BE2C (cell line): ENCODE measurements around the gene KCNMA1.

Experiments used
- DNase-seq: peaks from one replicate; pipeline ENCODE4 v3.0.0-alpha.2; 2020
- H3K27me3 ChIP-seq: fragments of 250-450 bp; sonication (Bioruptor Pico); 2 replicates; pipeline ENCODE4 v1.5.1; 2020; ENCODE audit warnings: mild to moderate bottlenecking
- H3K36me3 ChIP-seq: fragments of 250-450 bp; sonication (Bioruptor Pico); 2 replicates; pipeline ENCODE4 v1.5.1; 2020; ENCODE audit warnings: mild to moderate bottlenecking
- H3K4me1 ChIP-seq: fragments of 250-450 bp; sonication (Bioruptor Pico); 2 replicates; pipeline ENCODE4 v1.5.1; 2020
- H3K4me3 ChIP-seq: 2 replicates; pipeline ENCODE4 v1.5.1; 2011; ENCODE audit warnings: low read depth, low read length
- H3K9me3 ChIP-seq: fragments of 250-450 bp; sonication (Bioruptor Pico); 2 replicates; pipeline ENCODE4 v1.5.1; 2020
- CTCF ChIP-seq: IDR thresholded peaks from 2 replicates; pipeline ENCODE4 v1.5.1; 2012; ENCODE audit warnings: mild to moderate bottlenecking, low read depth, low read length

Gene KCNMA1

GRCh38 chr10:77626266-77626935 lies 11.2 kb downstream of the KCNMA1 start:
- no peak for DNase-seq
- Histone ChIP-seq H3K9me3 (no peaks in the 10 kb centered on the region), H3K4me3 (no peak overlapping the region), H3K4me1 (no peaks in the 10 kb centered on the region), H3K27me3 (no peaks in the 10 kb centered on the region), H3K36me3 (no peaks in the 10 kb centered on the region)
- TF ChIP-seq CTCF: no peak

DNA sequence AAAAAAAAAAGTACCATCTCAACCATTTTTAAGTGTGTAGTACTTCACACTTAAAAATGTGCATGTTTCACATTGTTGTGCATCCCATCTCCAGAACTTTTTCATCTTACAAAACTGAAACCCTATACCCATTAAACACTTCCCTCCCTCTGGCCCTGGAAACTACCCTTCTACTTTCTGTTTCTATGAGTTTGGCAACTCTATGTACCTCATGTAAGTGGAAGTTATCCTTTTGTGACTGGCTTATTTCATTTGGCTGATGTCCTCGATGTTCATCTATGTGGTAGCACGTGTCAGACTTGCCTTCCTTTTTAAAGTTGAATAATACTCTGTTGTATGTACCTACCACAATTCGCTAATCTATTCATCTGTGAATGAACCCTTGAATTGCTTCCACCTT lies 12.2 kb downstream of the KCNMA1 start:
- no peak overlapping the region for H3K4me3 ChIP-seq
- H3K36me3 ChIP-seq: no peaks in the 10 kb centered on the region
- H3K4me1 ChIP-seq: no peaks in the 10 kb centered on the region
- no peak for TF ChIP-seq CTCF
- DNase-seq: no peak
- H3K9me3 ChIP-seq: no peaks in the 10 kb centered on the region
- H3K27me3 ChIP-seq: no peaks in the 10 kb centered on the region

GRCh38 chr10:77622889-77623291 lies 14.7 kb downstream of the KCNMA1 start:
- Histone ChIP-seq H3K9me3 (no peaks in the 10 kb centered on the region), H3K27me3 (no peaks in the 10 kb centered on the region), H3K36me3 (no peaks in the 10 kb centered on the region), H3K4me3 (no peak overlapping the region), H3K4me1 (no peaks in the 10 kb centered on the region)
- no peak for DNase-seq
- TF ChIP-seq CTCF: no peak

GRCh38 chr10:77620731-77621130 lies 16.9 kb downstream of the KCNMA1 start:
- no peak for TF ChIP-seq CTCF
- H3K36me3 ChIP-seq: no peaks in the 10 kb centered on the region
- no peaks in the 10 kb centered on the region for H3K27me3 ChIP-seq
- H3K9me3 ChIP-seq: no peaks in the 10 kb centered on the region
- H3K4me3 ChIP-seq: no peak overlapping the region
- H3K4me1 ChIP-seq: no peaks in the 10 kb centered on the region
- DNase-seq: no peak

- Histone ChIP-seq H3K27me3 (no peaks in the 10 kb centered on the region), H3K9me3 (no peaks in the 10 kb centered on the region), H3K4me3 (no peak overlapping the region), H3K36me3 (no peaks in the 10 kb centered on the region), H3K4me1 (no peaks in the 10 kb centered on the region)
- TF ChIP-seq CTCF: no peak
- no peak for DNase-seq
These were observed 17.5 kb downstream of the KCNMA1 start for GRCh38 chr10:77619964-77620703.

DNA sequence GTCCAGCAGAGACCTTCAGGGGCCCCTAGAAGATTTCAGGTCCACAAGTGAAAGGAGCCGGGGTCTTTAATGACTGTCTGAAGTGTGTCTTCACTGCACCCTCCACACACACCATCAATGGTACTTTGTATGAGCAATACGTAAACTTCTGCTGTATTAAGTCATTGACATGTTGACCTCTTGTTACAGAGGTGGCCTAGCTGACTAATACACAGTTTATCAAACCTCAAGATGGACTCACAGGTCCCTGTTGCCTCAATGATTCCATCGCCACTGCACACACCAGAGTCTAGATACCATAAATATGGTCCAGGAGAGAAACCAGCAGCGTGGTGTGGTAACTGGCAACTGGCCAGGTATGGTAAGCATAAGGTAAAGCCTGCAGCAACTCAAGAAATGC lies 19.5 kb downstream of the KCNMA1 start:
- no peak overlapping the region for H3K4me3 ChIP-seq
- TF ChIP-seq CTCF: no peak
- H3K36me3 ChIP-seq: no peaks in the 10 kb centered on the region
- H3K4me1 ChIP-seq: no peaks in the 10 kb centered on the region
- H3K27me3 ChIP-seq: no peaks in the 10 kb centered on the region
- no peaks in the 10 kb centered on the region for H3K9me3 ChIP-seq
- DNase-seq: no peak
